ENCODE data around the gene VSTM4. TPM values are rescaled to one million over a fixed set of nuclear protein-coding genes. Genes with fewer than 3 reads are reported as not detected.

VSTM4 gene
- total and polyA plus RNA-seq, 2 donors (not counting 1 experiment from before 2014, with no cell fraction given) = not detected

DNA sequence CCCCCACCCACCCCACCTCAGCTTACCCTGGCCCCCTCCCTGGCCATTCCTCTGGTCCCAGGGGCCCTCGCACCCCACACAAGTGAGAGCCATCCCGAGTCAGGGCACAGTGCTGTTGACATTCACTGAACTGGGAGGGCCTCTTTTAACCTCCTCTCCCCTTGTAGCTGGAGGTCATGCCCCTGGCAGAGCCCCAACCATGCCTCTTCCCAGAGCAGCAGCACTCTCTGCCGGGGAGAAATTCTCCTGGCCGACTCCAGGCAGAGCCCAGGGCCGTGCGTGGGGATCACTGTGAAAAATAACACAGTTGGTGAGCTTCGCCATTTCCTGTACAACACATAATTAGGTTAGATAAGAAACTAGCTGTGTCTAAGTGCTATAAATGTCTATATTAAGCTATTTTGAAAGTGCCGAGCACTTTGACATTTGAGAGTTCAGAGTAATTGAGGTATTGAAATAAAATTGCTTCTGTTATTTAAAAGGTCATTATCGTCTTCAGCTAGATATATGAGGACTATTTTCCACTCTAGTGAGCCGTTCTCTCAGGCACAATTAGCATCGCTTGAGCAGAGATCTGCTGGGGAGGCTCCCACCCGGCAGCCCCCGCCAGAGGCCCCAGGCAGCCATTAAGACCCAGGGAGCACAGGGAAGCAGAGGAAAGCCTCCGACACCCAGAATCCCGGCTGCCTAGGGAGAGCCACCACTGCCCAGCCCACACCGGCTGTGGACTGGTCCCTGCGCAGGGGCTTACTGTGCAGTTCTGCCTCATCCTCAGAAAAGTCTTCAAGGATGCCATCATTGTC lies 113.3 kb downstream of the VSTM4 start:
- peaks cover 0 to 2% (median 0%) of the 10 kb centered on the region in 4 experiments for H3K27me3 ChIP-seq (replicated peaks in 1 of 4; ENCODE audit: control extremely low read depth in 1 of 4, control insufficient read depth in 3 of 4, insufficient read depth in 4 of 4, low read length in 3 of 4)
- ChIA-PET POLR2A (no interaction called here), CTCF (no interaction called here)
- no peaks in the 10 kb centered on the region for H4K20me1 ChIP-seq (ENCODE audit: control insufficient read depth, insufficient read depth, low read length, poor library complexity, severe bottlenecking)
- Mint-ChIP-seq H3K27me3 (peaks cover 4% of the 10 kb centered on the region), H3K4me1 (no peaks in the 10 kb centered on the region), H3K4me3 (no peak overlapping the region), H3K9me3 (ENCODE audit: insufficient read depth) (no peaks in the 10 kb centered on the region), H3K27ac (no peak overlapping the region)
- no peaks in the 10 kb centered on the region for H3K36me3 ChIP-seq (replicated peaks in 1 of 2; ENCODE audit: control extremely low read depth in 1 of 2, control insufficient read depth in 1 of 2, extremely low read depth in 1 of 2, insufficient read depth in 2 of 2, low read length in 1 of 2)
- H3K79me2 ChIP-seq (ENCODE audit: control insufficient read depth, insufficient read depth, low read length) = no peaks in the 10 kb centered on the region
- H3K4me1 ChIP-seq (ENCODE audit: control insufficient read depth in 2 of 2, insufficient read depth in 2 of 2, low read length in 2 of 2) = no peaks in the 10 kb centered on the region
- WGBS (ENCODE audit: insufficient coverage) = 68% methylated on average over 16 of the region's 17 CpGs
- no peak overlapping the region for H3K9ac ChIP-seq (ENCODE audit: low read length)
- DNase-seq (no peak), ATAC-seq (ENCODE audit: low read depth) (no peak)
- no peak overlapping the region for H3K4me2 ChIP-seq (replicated peaks; ENCODE audit: low read depth, low read length, poor library complexity, severe bottlenecking)
- no peak overlapping the region for H3K27ac ChIP-seq (ENCODE audit: low read length in 2 of 2)
- intact Hi-C loops (cut with micrococcal nuclease) = no loop called here
- H2AFZ ChIP-seq (ENCODE audit: insufficient read depth, low read depth, low read length, poor library complexity, severe bottlenecking) = no peak overlapping the region
- TF ChIP-seq EZH2 (IDR thresholded peaks at IDR 0.05; ENCODE audit: borderline replicate concordance, insufficient read depth, low read depth, low read length, poor library complexity, severe bottlenecking) = no peak
- TF ChIP-seq, protein P1, sequence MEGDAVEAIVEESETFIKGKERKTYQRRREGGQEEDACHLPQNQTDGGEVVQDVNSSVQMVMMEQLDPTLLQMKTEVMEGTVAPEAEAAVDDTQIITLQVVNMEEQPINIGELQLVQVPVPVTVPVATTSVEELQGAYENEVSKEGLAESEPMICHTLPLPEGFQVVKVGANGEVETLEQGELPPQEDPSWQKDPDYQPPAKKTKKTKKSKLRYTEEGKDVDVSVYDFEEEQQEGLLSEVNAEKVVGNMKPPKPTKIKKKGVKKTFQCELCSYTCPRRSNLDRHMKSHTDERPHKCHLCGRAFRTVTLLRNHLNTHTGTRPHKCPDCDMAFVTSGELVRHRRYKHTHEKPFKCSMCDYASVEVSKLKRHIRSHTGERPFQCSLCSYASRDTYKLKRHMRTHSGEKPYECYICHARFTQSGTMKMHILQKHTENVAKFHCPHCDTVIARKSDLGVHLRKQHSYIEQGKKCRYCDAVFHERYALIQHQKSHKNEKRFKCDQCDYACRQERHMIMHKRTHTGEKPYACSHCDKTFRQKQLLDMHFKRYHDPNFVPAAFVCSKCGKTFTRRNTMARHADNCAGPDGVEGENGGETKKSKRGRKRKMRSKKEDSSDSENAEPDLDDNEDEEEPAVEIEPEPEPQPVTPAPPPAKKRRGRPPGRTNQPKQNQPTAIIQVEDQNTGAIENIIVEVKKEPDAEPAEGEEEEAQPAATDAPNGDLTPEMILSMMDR (IDR thresholded peaks at IDR 0.05) = no peak
- peaks cover 0 to 4% (median 0%) of the 10 kb centered on the region in 3 donors for H3K9me3 ChIP-seq (ENCODE audit: control extremely low read depth in 1 of 3, control insufficient read depth in 2 of 3, insufficient read depth in 1 of 3, low read length in 2 of 3)
- H3K4me3 ChIP-seq (ENCODE audit: control extremely low read depth in 1 of 5, extremely low read depth in 1 of 5, insufficient read depth in 1 of 5, low read depth in 2 of 5, low read length in 4 of 5) = no peak overlapping the region

DNA sequence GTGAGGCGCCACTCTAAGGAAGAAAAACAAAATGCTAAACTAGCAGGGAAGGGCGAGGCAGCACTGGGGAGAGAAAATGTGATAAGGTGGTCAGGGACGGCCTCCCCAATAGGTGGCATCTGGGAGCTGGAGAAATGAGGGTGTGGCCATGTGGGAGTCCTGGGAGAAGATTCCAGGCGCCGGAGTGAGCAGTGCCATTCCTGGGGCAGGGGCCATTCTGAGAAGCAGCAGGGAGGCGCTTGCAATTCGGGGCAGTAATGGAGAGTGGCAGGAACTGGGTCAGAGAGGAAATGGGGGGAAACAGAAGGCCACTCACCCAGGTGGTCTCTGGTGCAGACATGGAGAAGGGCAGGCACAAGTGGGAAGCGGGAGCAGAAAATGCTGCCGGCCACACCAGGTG lies 113.9 kb downstream of the VSTM4 start:
- Histone ChIP-seq H3K27ac (ENCODE audit: low read length in 2 of 2) (no peak overlapping the region), H3K4me2 (replicated peaks; ENCODE audit: low read depth, low read length, poor library complexity, severe bottlenecking) (no peak overlapping the region), H3K9ac (ENCODE audit: low read length) (no peak overlapping the region), H4K20me1 (ENCODE audit: control insufficient read depth, insufficient read depth, low read length, poor library complexity, severe bottlenecking) (no peaks in the 10 kb centered on the region), H2AFZ (ENCODE audit: insufficient read depth, low read depth, low read length, poor library complexity, severe bottlenecking) (no peak overlapping the region), H3K79me2 (ENCODE audit: control insufficient read depth, insufficient read depth, low read length) (no peaks in the 10 kb centered on the region), H3K4me3 (ENCODE audit: control extremely low read depth in 1 of 5, extremely low read depth in 1 of 5, insufficient read depth in 1 of 5, low read depth in 2 of 5, low read length in 4 of 5) (no peak overlapping the region), H3K9me3 (ENCODE audit: control extremely low read depth in 1 of 3, control insufficient read depth in 2 of 3, insufficient read depth in 1 of 3, low read length in 2 of 3) (peaks cover 0 to 4% (median 0%) of the 10 kb centered on the region in 3 donors), H3K36me3 (replicated peaks in 1 of 2; ENCODE audit: control extremely low read depth in 1 of 2, control insufficient read depth in 1 of 2, extremely low read depth in 1 of 2, insufficient read depth in 2 of 2, low read length in 1 of 2) (no peaks in the 10 kb centered on the region), H3K27me3 (replicated peaks in 1 of 4; ENCODE audit: control extremely low read depth in 1 of 4, control insufficient read depth in 3 of 4, insufficient read depth in 4 of 4, low read length in 3 of 4) (peaks cover 0 to 2% (median 0%) of the 10 kb centered on the region in 4 experiments), H3K4me1 (ENCODE audit: control insufficient read depth in 2 of 2, insufficient read depth in 2 of 2, low read length in 2 of 2) (no peaks in the 10 kb centered on the region)
- Mint-ChIP-seq H3K4me3 (no peak overlapping the region), H3K4me1 (no peaks in the 10 kb centered on the region), H3K27ac (no peak overlapping the region), H3K9me3 (ENCODE audit: insufficient read depth) (no peaks in the 10 kb centered on the region), H3K27me3 (peaks cover 4% of the 10 kb centered on the region)
- intact Hi-C loops (cut with micrococcal nuclease) = no loop called here
- WGBS (ENCODE audit: insufficient coverage) = 96% methylated on average over 9 of the region's 9 CpGs
- ChIA-PET POLR2A (no interaction called here), CTCF (no interaction called here)
- ATAC-seq (ENCODE audit: low read depth) (no peak), DNase-seq (no peak)
- TF ChIP-seq, protein P1 (IDR thresholded peaks at IDR 0.05) = no peak
- TF ChIP-seq EZH2 (IDR thresholded peaks at IDR 0.05; ENCODE audit: borderline replicate concordance, insufficient read depth, low read depth, low read length, poor library complexity, severe bottlenecking) = no peak

Measured in B cell (primary cell).